SK-N-SH (cell line): ENCODE measurements around the gene RPH3AL.

Source experiments
- CTCF ChIP-seq: fragments of 200-600 bp; sonication (generic); IDR thresholded peaks from 2 replicates; pipeline ENCODE4 v1.6.1; 2017; ENCODE audit warnings: antibody characterized with exemption, mild to moderate bottlenecking, moderate library complexity
- EP300 ChIP-seq, 2 experiments: IDR thresholded peaks; 2 replicates each; pipeline versions ENCODE4 v1.4.0 to v1.6.1; 2012; ENCODE audit warnings: borderline replicate concordance in 1 of 2, low read depth in 1 of 2, low read length in 1 of 2
- JUND ChIP-seq: IDR thresholded peaks from 2 replicates; pipeline ENCODE4 v1.4.0; 2012
- RAD21 ChIP-seq: IDR thresholded peaks from 2 replicates; pipeline ENCODE4 v1.6.1; 2012; ENCODE audit warnings: mild to moderate bottlenecking, low read length
- RFX5 ChIP-seq: IDR thresholded peaks from 2 replicates; pipeline ENCODE4 v1.6.1; 2012; ENCODE audit warnings: mild to moderate bottlenecking, improper control_type of control experiment, low read length
- TEAD4 ChIP-seq: IDR thresholded peaks from 2 replicates; pipeline ENCODE4 v1.4.0; 2012; ENCODE audit warnings: mild to moderate bottlenecking, borderline replicate concordance; ENCODE audit not compliant: insufficient read depth

GRCh38 chr17:383771-384621 is 31.4 kb upstream of the RPH3AL start:
- TF ChIP-seq CTCF (no peak), RAD21 (no peak), EP300 (IDR thresholded peaks at IDR 0.05; ENCODE audit: borderline replicate concordance in 1 of 2, low read depth in 1 of 2, low read length in 1 of 2) (no peak), RFX5 (no peak), TEAD4 (no peak), JUND (no peak)
